ENCODE data around the gene CHN2.
"Not testable (repeated sequence)": the region's sequence is repeated elsewhere in the genome, so short reads cannot be mapped to it uniquely, and the experiment has no call there.

The CHN2 gene

DNA sequence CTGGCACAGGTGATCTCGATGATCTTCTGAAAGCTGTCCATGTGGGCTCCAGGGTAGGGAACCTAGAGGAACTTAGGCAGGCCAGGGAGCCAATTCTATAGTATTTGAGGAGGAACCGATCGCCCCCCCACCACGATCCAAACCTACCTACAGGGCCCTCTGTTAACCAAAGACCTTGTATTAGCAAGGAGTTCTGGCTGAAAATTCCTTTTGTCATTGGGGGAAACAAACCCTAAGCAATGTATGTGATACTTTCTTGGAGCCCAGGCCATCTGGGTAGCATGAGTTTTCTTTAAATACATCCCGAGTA lies 62.1 kb downstream of the CHN2 start:
- no peak for DNase-seq (ENCODE audit: low spot score)

DNA sequence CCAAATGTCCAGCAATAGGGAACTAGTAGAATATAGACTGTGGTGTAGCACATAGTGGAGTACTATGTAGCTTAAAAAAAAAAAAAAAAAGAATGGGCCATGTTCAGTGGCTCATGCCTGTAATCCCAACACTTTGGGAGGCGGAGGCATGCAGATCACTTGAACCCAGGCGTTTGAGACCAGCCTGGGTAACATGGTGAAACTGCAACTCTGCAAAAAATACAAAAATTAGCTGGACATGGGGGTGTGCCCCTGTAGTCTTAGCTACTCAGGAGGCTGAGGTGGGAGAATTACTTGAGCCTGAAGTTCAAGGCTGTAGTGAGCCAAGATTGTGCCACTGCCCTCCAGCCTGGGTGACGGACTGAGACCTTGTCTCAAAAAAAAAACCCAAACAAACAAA lies 64.4 kb downstream of the CHN2 start:
- DNase-seq (ENCODE audit: low spot score): no peak

DNA sequence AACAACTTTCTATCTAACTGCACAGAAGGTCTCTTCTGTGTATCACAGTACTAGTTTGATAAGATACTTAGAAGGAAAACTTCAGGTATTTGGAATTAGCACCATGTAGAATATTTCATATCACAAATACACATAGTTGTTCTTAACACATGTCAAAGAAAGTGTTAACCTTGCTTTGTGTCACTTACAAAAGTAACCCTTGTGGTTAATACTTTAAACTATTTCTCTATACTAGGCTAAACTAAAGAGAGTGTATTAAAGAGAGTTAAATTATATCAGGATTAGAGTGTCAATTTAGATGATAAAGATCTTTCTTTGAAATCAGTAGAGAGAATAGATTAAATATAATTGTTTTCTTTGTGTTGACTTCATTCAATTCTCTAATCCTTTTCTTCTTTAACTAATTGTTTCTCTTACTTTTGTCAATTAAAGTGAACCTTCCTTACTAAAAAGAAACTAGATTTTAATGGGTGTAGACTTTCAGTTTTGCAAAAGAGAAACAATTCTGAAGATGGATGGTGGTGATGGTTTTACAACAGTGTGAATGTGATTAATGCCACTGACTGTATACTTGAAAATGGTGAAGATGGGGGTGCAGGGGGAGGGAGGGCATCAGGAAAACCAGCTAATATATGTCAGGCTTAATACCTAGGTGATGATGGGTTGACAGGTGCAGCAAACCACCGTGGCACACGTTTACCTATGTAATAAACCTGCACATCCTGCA lies 67.8 kb downstream of the CHN2 start:
- DNase-seq (ENCODE audit: low spot score): no peak

DNA sequence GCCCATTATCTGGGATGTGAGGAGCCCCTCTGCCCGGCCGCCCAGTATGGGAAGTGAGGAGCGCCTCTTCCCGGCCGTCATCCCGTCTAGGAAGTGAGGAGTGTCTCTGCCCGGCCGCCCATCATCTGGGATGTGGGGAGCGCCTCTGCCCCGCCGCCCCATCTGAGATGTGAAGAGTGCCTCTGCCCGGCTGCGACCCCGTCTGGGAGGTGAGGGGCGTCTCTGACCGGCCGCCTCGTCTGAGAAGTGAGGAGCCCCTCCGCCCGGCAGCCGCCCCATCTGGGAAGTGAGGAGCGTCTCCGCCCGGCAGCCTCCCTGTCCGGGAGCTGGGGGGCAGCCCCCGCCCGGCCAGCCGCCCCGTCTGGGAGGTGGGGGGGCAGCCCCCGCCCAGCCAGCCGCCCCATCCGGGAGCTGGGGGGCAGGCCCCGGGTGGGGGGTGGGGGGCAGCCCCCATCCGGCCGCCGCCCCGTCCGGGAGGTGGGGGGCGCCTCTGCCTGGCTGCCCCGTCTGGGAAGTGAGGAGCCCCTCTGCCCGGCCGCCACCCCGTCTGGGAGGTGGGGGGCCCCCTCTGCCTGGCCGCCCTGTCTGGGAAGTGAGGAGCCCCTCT lies 69.1 kb downstream of the CHN2 start:
- DNase-seq (ENCODE audit: low spot score): not testable (repeated sequence)

DNA sequence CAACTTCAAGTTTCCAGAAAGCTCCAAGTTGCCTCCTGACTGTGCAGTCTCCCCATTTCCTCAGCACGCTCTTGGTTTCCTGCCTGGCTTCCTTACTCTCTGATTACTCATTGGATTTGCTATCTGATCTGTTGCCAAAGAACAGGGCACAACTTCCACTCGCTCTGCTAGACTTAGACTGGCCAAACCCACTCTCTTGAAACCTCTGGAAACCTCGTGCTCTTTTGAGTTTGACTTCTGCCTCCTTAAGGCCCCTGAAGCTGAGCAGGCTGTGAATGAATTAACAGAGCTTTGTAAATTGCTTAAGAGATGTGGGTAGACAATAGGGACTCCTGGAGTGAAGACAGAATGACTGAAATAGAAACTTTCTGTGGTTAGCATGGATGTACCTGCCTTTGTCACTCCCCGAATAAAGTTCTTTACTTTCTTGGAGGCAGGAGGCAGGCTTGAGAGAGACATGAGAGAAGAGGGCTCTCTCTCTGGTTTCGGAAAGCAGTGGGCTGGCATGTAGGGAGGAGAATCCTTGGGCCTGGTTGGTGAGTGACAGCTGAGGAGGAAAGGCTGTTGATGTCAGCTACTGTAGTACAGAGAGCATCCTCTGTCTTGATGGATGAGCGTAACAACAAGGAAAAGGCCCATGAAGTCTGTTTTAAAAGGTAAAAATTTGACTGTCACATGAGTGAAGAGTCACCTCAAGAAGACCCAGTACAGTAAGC lies 70.8 kb downstream of the CHN2 start:
- no peak for DNase-seq (ENCODE audit: low spot score)

DNA sequence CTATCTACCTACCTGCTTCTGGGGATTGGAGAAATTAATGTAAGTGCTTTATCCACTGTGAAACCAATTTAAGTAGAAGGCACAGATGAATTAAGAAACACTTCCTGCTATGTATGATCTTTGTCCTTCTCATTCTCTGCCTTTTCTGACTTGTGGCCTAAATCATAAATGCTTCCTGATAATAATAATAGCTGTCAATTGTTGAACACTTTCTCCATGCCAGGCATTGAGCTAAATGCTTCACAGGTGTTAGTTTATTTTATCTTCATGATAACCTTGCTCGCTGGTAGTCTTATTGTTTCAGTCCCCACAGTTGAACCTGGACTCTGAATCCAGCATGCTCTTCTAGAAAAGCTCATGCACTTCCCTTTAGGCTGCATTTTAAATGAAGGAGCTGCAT lies 75.4 kb downstream of the CHN2 start:
- DNase-seq (ENCODE audit: low spot score): no peak

DNA sequence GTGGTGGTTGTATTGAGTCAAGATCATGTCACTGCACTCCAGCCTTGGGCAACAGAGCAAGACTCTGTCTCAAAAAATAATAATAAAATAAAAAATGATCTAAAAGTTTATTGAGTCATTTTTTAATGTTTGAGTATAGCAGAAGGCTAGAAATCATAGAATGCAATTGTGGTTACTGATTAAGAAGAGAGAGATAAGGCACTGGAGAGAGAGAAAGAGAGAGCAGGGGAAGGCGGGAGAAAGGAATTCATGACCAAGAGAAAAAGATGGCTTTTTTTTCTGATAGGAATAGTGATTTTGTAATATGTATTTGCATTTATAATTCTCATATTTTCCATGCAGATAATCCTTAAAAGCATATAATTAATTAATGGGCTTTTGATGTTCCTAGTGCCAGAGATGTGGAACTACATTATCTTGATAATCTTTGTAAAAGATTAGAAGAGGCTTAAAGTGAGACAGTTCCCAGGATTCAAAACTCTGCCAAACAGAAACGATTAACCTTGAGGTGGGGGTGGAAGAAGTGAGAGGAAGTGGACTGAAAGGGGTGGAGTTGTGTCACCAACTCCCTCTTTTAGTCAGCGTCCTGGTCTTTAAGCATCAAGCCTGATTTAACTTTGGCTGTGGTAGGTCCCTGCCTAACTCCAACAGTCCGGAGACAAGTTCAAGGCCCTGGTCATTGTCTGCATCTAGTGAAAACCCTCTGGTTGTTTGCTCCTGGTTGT lies 76.2 kb downstream of the CHN2 start:
- no peak for DNase-seq (ENCODE audit: low spot score)

DNA sequence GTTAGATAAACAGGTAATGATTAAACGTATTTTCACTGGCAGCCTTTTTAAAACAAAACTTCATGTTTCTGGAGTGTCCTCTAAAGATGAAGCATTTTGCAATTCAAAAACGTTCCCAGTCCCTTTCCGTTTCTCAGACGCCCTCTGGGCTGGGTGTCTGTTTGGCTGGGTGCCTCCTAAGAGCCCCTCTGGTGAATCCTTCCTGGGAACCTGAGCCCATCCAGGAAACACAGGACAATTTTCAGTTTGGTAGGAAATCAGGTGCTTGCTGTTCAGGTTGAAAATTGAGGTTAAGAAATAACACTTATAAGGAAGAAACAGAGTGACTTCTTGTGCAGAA lies 76.7 kb downstream of the CHN2 start:
- DNase-seq (ENCODE audit: low spot score): no peak

DNA sequence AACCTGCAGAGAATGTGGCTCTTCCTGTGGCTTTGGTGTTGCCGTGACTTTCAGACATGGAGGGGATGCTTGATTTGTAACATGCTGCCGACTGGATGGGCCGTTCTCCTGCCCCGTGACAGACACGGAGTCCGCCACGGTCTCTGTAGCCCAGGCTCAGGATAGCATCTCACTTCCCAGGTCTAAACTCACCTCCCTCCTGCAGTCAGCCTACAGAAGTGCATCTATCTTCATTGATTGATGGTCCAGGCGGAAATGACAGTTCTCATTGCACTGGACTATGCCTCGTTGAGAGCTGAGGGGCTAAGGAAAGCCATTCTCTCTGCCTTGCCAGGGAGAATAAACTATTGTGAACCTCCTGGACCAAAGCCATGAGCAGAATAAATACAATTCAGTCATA lies 77.5 kb downstream of the CHN2 start:
- no peak for DNase-seq (ENCODE audit: low spot score)

DNA sequence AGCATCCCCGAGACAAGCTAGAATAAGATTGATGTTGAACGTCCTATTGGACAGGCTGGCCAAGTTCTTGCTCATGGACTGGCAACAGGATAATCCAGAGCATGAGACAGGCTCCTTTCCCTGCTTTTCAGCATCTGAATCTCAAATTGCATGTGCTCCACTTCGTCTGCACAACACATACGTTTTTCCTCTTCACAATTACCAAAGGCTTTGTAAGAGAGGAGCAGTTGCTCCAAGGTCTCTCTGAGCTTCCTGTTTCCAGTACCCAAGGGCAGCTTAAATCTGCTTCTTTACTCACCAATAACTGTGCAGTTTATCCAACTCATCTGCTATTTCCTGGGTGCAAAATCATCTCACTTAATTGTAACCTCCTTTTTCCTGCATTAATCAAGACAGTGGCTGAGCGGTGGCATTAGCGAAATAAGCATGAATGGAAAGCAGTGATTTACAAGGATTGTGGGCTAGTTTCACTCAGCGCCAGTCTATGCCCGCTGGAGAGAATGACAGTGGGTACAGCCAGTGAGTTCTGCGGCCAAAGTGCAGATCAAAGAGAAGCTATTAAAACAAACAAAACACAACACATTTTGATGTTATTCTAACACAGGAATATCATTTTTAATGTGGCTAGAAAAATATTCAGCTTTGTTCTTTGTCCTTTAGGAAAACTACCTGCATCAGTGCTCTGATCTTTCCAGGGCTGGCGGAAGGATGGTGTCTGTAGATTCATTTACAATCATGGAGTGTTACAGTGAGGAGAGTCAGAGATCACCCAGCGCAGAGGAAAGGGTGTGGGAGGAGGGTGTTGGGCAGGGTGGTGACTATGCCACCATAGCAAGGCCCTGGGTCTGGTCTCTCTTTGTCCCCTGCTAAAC lies 79.8 kb downstream of the CHN2 start:
- no peak for DNase-seq (ENCODE audit: low spot score)

DNA sequence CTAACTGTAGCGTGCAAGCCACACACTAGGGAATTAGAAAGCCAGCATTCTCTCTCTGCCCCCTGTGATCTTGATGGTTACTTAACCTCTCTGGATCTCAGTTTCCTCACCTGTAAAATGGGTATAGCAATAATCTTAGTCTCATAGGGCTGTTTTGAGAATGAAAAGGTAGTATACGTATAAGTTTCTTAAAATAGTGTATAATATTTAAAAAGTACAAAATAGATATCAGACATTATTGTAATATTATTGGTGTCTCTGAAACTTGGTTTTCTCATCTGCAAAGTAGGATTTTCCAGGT lies 80.4 kb downstream of the CHN2 start:
- DNase-seq (ENCODE audit: low spot score): no peak

DNA sequence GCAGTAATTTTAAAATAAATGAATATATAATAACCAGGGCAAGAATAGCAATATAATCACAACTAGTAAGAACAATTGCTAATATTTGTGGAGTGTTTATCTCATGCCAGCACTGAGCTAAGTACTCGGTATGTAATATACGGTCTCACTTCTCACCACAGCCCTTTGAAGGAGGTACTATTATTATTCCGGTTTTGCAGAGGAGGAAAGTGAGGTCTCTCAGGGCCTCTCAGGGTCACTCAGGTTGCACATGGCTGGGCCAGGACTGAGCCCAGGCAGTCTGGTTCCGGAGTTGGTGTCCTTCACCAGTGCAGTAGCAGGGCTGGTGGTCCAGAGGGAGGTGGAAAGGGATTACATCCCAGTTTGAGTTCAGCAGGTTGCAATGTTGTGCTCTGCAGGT lies 80.9 kb downstream of the CHN2 start:
- no peak for DNase-seq (ENCODE audit: low spot score)

DNA sequence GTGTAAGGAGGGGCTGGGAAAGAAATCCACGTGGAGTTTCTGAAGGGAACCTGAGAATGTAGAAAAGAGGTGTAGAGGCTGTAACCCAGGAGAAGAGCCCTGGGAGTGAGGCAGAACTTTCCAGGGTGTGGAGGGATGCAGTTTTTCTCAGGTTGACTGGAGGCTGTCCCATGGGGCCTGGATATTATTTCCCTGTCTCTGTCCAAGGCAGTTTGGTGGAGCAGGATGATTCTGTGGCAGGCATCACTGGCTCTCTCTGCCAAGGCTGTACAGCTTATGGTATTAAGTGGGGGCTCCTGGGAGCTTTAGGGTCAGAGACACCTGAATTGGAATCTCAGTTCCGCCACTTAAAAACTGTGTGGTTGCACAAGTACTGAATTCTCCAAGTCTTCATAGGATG lies 81.6 kb downstream of the CHN2 start:
- no peak for DNase-seq (ENCODE audit: low spot score)

DNA sequence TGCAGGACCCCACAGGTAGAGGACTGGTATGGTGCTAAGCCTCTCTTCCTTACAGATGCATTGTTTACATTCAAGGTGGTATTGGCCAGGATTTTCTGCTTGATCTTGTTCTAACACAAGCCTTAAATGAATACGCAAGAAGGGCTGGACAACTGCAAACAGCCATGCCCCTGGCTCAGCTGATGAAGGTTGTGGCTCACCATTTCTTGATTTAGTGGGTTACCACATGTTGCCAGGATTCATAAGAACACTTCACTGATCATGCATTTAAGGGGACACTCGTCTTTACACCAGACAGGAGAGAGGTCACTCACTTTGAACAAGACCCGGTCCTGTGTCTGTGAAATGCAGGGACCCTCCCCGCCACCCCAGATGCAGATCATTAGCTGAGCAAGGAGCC lies 82.2 kb downstream of the CHN2 start:
- no peak for DNase-seq (ENCODE audit: low spot score)

DNA sequence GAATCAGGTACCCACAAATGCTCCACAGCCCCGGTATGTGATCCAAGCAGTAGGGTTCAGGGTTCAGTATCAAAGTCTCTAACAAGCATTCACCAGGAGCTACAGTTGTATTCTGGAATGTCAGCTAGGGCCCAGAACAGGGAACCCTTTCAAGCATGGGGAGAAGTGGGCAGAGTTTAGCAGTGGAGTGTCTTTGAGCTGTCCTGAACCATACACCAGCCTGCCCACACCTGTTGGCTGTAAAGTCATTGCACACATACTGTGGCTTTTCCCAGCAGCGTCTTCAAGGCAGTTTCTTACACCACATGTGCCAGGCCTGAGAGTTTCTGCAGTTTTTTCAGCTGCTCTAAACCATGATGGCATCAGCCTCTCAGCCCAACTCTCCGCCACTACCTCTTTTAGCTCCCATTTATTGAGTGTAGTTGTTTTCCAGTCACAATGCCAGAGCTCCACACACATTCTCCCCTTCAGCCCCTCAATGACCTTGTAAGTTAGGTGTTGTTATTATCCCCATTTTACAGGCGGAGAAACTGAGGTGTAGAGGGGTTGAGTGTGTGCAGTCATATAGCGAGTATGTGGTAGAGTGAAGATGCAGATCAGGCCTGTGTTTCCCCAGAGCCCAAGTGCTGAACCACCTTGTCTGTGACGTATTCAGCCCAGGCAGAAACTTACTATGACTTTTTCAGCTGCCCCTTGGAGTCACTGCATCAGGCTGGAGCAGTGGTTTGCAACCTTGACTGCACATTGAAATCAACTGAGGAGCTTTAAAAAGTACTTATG lies 83.1 kb downstream of the CHN2 start:
- DNase-seq (ENCODE audit: low spot score): no peak

DNA sequence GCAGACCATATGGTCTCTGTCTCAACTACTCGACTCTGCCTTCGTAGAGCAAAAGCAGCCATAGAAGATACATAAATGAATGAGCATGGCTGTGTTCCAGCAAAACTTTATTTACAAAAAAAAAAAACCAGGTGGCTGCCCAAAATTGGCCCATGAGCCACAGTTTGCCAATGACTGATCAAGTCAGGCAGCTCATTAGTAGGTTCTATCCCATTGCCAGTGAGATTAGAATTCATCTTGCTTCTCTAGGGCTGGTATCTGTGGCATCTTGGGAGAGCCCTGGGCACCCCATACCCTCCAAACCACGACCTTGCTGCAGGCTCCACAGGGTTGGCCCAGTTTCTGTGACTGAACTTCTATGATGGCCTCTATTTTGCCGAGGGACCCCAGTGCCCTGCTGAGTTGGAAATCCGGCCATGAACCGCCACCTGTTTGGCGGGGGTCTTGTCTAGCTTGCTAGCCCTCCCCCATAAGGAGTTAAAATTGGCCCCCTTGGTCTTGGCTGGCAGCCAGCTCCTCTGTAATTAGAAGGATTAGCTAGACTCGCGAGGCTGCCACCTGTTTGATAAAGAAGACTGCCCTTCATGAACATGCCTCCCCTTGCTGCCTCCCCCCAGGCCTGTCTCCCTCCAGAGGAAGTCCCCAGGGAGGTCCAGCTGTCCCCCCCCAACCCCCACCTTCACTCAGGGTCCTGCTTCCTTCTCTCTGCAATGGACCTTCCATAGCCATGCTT lies 83.9 kb downstream of the CHN2 start:
- no peak for DNase-seq (ENCODE audit: low spot score)

DNA sequence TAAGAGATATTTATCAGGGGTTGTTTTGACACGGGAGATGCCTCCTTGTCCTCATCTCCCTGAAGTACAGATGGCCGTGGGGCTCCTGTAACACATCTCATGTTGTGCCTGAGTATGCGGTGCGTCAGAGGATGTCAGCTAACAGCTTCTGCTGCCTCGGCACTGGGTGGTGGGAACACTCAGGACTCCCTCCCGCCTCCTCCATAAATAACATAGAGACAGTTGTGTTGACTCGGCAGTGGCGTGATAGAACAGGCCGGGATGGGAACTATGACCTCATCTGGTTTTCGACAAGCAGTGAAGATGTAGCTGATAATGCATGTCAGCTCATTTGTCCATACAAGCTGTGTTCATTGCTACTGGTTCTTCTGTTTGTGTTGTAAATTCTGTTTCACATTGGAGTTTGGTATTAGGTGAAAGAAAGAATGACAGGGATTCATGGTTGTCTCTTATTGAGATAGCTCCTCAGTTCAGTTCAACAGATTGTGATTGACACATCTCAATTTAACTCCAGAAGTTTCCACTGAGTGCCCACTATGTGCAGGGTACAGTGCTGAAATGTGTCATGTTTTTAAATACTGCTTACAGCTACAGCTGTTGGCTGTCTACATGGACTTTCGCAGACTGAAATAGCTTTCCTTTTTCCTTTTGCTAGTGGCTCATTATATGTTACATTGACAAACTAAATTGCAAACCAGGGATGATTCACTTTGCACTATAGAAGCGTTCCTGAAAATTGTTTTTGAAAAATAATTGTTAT lies 87.4 kb downstream of the CHN2 start:
- no peak for DNase-seq (ENCODE audit: low spot score)

DNA sequence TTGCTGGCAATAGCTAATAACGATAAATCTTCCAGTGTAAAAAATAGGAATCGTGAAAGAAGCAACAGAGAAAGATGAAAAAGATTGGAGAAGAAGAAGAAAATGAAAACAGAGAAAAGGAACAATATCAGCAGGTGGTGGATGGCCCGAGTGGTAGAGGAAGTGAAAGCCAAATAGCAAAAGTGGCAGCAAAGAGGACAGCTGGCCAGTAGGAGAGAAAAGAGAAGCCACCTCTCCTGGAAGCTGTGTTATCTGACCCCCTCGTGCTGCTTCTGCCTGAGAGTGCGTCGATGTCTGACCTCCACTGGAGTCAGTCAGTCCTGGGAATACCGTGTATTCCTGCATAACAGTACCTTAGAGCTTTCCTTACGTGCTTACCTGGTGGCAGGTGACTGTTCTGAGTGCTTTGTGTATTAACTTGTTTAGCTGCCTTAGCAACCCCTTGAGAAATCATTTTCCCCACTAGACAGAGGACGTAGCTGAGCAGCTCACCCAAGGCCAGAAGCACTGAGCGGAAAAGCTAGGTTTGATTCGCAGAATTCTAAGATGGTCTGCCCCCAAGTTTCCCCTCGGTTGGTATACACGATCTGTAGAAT lies 88.3 kb downstream of the CHN2 start:
- no peak for DNase-seq (ENCODE audit: low spot score)

DNA sequence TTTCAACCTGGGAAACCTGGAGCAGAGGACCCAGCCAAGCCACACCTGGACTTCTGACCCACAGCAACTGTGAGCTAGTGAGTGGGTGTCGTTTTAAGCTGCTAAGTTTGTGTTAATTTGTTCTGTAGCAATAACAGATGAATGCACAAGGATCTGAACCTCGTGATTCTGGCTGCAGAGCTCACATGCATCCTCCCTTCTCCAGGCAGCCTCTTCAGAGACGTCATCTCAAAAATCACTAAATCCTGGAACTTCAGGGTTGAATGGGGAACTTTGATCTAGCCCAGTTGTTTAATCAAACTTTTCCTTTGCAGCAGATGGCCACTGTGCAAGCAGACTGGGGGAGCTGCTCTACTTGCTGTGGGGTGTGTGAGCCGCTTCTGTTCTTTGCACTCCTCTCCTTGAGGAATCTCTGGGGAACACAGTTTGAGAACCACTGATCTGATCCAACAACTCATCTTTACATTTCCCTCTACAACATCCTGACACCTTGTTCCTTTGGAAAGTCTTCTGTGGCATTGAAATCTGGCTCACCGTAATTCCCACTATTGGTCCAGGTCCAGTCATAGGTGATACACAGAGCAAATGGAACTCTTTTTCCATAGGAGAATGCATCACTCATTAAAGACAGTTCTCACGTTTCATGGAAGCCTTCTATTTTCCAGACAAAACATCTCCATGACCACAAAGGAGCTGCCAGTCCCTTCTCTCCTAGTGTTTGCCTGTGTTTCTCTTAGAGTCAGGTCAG lies 90.3 kb downstream of the CHN2 start:
- DNase-seq (ENCODE audit: low spot score): no peak
